Suppressor macrophage treated with lipopolysaccharide for 4 hours (primary cell): Measurements from ENCODE around the gene USP21.

Experiments
- DNase-seq: peaks from one replicate; pipeline ENCODE4 v3.0.0-alpha.2; 2020

The USP21 gene

DNA sequence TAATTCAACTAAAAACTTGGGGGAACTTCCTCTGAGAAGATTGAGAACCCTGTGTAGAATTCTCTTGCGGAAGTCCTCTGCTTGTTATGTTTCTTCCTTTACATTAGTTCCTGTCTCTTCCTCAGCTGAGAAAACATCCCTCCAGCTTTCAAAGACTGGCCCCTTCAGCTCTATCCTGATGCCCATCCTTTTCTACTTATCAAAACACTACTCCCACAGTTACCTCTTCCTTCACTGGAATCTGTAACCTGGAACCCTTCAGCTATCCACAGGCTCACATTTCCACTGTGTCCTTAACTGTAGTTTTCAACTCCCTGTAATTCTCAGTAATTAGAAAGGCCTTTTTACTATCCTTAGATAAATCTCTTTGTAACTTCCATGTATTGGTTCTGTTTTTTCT, 20.9 kb upstream of the USP21 start:
- no peak for DNase-seq

DNA sequence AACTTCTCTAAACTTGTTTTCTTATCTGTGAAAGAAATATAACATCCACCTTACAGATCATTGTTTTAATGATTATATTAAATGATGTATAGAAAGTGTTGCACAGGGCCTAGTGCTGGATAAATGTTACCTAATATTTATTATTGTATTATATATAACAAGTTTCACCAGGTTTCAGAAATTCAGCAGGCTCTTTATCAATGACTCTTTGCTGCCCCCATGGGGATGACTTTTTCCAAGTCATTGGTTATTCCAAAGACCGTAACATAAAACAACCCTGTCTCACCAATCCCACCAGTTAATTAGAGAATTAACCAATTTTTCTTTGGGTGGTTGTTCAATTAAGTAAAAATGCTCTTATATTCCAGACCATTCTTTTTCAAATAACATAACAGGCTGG, 19.5 kb upstream of the USP21 start:
- DNase-seq: peak; percentile 72

DNA sequence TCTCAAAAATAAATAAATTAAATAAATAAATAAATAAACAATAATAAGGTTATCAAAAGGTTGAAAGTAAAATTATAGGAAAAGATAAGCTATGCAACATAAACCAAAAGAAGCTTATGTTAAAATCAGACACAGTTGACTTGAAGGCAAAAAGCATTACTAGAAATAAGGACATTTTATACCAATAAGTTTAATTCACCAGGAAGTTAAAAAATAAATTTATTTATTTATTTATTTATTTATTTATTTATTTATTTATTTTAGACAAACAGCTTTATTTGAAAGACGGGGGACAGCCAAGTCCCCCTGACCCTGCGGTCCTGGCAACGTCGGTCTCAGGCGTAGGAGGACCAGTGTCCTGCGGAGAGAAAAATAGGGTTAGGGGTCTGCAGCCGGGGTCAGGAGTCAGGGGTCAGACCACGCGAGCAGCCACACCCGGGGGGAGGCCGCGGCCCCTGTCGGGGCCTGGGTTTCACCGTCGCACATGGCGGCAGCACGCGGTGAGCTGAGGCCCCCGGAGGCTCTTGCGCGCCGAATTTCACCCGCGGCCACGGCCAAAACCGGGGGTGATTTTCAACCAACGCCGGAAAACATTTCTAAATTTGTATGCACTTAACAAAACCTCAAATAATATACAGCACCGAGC, 18.4 kb upstream of the USP21 start:
- DNase-seq: no peak

DNA sequence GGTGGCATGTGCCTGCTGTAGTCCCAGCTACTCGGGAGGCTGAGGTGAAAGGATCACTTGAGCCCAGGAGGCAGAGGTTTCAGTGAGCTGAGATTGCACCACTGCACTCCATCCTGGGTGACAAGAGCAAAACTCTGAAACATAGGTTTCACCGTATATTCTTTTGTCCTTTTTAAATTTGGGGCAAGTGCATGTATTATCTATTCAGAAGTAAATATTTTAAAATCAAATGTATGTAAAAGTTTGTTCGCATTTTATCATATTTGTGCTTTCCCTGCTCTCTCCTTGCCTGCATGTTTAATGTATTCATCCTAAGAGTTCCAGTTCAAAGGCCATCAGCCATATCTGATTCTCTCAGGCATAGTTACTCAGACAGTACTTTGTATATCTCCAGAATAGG, 13.5 kb upstream of the USP21 start:
- no peak for DNase-seq

DNA sequence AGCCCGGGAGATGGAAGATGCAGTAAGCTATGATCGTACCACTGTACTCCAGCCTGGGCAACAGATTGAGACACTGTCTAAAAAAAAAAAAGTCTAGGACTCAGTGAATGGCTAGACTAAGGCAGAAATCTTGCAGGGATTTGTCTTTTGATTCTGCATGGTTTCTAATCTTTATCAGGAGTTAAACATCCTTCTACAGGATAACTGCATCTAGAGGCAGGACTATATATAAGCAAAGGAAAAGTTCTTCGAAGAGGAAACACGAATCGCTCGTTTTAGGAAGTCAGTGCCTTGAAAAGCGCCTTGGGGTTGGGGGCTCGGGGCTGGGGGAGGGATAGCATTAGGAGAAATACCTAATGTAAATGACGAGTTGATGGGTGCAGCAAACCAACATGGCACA, 6.1 kb upstream of the USP21 start:
- DNase-seq: no peak

DNA sequence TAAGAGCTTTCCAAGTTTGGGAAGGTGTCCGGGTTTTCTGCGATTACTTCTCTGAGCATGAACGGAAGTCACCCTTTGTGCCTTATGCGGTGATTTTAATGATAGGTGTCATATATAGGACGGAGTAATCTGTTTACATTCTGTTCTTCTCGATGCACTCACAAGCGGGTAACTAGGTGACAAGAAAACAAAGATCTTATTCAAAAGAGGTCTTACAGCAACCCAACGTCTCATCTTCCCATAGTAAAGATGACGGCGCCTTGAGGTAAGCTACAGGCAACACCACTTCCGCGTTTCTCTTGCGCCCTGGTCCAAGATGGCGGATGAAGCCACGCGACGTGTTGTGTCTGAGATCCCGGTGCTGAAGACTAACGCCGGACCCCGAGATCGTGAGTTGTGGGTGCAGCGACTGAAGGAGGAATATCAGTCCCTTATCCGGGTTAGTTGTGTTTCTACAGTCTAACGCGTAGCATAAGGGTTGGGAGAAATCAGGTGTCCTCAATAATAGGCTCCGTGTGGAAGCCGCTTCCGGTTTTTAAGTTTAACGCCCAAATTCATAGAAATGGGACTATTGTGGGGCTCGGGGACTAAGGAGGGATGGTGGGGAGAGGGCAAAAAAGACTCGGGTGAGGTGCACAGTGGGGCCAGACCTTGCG, 5.5 kb upstream of the USP21 start, which contains the start of gene UFC1:
TSS of gene UFC1 (plus strand) at position 297 of the 656 bp plus-strand sequence. CDS start at position 317, 20 bp downstream.
- DNase-seq: peak; percentile 90

DNA sequence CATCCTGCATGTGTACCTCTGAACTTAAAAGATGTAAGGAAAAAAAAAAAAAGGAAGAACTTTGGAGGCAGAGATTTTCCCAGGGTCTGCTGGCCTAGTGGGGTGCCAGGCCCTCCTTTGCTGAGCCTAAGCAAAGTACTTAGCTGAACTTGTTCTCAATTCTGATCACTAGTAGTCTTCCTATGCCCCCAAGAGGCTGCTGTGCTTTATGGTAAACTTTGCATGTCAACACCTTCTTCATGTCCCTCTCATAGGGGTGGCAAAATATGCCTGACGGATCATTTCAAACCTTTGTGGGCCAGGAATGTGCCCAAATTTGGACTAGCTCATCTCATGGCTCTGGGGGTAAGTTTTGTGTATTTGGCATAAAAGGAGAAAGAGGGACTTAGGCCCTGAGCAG, 1.4 kb upstream of the USP21 start:
- DNase-seq: no peak

DNA sequence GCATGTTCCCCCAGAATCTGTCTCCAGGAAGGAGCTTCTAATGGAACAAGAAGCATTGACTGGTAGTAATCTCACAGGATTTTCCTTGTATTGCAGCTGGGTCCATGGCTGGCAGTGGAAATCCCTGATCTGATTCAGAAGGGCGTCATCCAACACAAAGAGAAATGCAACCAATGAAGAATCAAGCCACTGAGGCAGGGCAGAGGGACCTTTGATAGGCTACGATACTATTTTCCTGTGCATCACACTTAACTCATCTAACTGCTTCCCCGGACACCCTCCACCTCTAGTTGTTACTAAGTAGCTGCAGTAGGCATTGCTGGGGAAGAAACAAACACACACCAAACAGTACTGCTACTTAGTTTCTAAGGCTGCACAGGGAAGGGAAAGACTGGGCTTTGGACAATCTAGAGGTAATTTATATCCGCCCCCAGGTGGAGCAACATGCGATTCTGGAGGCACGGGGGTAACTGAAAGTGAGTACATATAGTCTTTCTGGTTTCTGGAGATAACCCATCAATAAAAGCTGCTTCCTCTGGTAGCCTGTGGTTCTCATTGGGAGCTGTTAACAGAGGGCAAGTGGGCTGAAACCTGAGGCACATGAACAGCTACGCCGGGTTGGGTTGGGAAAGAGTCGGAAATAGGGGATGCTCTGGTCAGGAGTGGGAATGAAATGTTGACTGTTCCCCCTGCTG, 837 bp upstream of the USP21 start:
- no peak for DNase-seq

DNA sequence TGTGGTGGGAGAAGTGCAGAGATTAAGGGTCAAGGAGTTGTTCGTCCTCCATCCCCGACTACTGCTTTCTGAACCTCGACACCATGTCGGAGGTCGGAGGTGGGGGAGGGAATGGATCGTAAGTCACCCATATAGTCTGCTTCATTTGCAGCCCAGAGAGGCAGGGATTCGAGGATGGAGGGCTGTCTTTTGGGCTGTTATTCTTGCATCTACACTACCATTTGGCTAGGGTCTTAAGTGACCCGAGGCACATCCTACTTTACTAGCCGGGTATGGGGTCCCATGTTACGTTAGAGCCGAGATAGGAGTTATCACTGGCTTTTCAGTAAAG, 578 bp downstream of the USP21 start:
- no peak for DNase-seq

DNA sequence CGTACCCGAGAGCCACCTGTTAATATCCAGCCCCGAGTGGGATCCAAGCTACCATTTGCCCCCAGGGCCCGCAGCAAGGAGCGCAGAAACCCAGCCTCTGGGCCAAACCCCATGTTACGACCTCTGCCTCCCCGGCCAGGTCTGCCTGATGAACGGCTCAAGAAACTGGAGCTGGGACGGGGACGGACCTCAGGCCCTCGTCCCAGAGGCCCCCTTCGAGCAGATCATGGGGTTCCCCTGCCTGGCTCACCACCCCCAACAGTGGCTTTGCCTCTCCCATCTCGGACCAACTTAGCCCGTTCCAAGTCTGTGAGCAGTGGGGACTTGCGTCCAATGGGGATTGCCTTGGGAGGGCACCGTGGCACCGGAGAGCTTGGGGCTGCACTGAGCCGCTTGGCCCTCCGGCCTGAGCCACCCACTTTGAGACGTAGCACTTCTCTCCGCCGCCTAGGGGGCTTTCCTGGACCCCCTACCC, 1.4 kb downstream of the USP21 start:
- no peak for DNase-seq

DNA sequence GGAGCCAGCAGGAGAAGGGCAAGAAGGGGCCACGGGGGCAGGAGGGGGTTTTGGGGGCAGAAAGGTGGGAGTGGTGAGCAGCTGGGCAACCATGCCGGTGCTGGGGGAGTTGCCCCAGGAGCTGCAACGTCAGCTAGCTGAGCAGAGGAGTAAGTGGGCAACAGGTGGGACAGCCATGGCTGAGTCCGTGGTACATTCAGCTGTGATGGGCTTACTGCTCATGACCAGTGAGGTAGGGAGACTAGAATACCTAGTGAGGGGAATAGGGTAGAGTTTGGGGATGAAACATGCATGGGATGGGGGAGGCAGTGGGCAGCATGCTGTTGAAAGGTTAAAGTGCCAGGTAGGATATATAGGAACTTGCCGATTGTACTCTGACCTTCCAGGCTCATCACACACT, 2.4 kb downstream of the USP21 start:
- no peak for DNase-seq

DNA sequence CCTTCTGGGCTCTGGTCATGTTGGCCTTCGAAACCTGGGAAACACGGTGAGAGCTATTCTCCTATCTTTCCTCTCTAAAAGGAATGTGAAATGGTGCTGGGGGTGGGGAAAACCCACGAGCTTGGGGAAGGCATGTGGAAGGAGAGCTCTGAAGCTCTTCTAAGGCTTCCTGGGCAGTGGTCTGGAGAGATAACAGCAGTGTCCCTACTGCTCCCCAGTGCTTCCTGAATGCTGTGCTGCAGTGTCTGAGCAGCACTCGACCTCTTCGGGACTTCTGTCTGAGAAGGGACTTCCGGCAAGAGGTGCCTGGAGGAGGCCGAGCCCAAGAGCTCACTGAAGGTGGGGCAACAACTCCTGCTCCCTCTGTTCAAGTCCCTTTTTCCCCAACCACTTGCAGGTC, 2.8 kb downstream of the USP21 start:
- no peak for DNase-seq

DNA sequence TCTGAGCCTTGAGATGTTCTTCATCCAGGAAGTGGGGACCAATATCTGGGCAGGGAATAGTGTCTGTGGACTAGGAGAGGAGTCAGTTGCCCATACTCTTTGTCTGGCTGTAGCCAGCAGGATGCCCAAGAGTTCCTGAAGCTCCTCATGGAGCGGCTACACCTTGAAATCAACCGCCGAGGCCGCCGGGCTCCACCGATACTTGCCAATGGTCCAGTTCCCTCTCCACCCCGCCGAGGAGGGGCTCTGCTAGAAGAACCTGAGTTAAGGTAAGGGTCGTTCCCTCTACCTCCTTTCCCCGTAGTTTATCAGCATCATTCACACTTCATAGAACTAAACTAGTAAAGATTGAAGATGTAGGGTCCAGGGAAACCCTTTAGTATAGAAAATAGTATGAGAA, 3.5 kb downstream of the USP21 start:
- DNase-seq: no peak

DNA sequence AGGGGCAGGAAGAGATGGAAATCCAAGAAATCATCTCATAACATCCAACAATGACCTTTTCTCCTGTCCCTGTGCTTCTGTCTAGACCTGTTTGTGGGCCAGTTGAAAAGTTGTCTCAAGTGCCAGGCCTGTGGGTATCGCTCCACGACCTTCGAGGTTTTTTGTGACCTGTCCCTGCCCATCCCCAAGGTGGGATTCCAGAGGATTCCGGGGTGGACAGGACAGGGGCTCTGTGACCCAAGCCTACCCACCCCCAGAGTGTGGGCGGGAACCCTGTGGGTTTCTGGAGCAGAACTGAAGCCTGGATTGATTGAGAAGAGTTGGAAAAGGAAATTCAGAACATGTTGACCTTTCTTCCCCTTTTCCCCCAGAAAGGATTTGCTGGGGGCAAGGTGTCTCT, 4.5 kb downstream of the USP21 start:
- DNase-seq: no peak

DNA sequence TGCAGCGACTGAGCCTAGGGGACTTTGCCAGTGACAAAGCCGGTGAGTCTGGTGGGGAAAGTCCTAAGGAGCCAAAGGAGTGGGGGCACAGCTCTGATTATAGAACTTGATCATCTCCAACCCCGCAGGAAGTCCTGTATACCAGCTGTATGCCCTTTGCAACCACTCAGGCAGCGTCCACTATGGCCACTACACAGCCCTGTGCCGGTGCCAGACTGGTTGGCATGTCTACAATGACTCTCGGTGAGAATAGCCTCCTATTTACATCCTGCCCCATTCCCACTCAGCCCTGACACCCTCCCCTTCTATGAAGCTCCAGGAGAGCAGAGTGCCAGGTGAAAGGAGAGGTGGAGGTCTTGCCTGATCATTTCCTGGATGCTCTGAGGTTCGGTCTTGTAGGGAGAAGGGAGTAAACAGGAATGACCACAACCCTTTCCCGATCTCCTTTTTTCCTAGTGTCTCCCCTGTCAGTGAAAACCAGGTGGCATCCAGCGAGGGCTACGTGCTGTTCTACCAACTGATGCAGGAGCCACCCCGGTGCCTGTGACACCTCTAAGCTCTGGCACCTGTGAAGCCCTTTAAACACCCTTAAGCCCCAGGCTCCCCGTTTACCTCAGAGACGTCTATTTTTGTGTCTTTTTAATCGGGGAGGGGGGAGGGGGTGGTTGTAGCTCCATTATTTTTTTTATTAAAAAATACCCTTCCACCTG, 5.8 kb downstream of the USP21 start:
- no peak for DNase-seq

DNA sequence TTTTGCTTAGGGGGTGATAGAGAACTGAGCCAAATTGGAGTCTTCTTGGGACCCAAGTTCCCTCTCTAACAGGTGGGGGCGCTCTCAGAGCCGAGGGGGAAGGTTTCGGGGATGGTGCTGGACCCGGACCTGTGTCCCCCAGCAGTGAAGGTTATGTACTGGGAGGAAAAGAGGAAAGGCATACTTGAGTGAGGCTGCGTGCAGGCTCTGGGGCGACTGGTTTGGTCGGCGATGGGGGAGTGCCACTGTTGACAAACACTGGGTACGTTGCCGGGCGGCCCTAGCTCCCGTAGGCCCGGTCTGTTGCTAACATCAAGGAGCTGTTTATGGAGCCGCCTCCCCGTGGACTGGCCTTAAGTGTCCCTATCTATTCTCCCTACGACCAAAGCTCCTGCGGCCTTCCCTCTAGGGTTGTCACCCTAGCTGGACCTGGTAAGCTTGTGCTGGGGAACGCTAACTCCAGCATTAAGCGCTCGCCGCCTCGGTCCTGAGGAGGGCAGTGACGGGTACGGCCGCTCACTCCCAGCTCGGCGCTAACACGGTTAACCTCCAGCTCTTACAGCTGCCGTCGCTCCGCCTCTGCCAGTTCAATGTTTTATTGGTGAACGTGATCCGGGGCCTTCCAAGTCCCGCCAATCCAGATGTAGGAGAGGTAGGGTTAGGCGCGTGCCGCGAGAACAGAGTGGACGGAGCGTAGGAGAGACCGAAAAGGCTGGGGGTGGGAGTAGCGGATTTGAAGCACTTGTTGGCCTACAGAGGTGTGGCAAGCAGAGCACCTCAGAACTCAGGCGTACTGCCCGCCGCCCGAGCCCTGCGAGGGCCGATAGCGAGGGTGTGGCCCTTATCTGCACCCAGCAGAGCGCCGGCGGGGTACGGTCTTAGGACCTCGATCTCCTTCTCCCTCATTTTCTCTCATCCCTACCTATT, 6.7 kb downstream of the USP21 start, which contains the start of gene PPOX:
TSS of gene PPOX (plus strand) at position 685 of the 927 bp plus-strand sequence. CDS start 422 bp downstream, outside the sequence.
- peak; percentile 97 for DNase-seq

DNA sequence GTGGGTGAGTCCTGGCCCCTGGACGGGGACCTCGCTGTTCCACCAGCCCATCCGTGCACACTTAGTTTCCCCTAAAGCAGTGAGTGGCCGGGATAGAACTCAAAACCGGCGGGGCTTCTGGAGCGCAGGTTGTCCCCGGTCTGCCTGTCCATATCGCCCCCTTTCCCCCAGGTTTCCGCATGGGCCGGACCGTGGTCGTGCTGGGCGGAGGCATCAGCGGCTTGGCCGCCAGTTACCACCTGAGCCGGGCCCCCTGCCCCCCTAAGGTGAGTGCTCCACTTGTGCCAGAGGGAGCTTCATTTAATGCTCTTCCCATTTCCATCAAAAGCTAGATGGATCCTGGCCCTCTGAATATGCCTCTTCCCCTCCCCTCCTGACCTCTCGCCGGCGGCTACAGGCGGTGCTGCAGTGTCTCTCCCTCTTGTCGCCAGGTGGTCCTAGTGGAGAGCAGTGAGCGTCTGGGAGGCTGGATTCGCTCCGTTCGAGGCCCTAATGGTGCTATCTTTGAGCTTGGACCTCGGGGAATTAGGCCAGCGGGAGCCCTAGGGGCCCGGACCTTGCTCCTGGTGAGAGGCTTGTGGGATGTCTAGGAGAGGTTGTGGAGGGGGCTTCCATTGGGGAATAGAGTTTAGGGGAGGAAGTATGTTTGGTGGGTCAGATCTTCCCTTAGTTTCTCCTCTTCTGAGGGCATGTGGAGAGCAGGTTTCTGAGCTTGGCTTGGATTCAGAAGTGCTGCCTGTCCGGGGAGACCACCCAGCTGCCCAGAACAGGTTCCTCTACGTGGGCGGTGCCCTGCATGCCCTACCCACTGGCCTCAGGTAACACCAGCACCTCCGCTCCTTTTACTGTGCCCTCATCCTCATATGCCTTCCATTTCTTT, 7.6 kb downstream of the USP21 start:
- no peak for DNase-seq

DNA sequence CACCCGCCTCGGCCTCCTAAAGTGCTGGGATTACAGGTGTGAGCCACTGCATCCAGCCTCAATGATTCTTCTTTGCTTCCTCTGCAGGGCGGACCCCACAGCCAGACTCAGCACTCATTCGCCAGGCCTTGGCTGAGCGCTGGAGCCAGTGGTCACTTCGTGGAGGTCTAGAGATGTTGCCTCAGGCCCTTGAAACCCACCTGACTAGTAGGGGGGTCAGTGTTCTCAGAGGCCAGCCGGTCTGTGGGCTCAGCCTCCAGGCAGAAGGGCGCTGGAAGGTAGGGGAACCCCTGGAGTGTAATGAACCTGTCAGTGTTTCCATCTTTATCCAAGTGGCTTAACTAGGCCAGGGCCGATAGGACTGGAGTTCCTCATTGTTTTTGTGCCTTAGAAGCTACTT, 9.6 kb downstream of the USP21 start:
- no peak for DNase-seq

DNA sequence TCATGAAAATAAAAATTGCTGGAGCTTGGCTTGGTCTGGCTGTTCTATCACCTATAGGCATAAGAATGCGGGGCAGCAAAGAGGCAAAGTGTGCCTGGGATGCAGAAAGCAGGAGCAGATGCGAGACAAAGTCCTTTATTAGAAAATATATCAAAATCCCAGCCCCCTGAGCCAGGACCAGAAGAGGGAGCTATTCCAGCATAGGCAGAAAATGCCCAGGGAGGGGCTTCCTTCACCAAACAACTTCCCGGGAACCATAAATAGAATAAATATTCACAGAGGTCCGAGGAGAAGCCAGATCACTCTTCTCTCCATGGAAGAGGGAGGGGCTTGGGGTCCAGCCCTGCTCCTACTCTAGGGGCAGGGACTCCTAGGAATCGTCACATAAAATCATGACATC, 11.9 kb downstream of the USP21 start:
- no peak for DNase-seq

DNA sequence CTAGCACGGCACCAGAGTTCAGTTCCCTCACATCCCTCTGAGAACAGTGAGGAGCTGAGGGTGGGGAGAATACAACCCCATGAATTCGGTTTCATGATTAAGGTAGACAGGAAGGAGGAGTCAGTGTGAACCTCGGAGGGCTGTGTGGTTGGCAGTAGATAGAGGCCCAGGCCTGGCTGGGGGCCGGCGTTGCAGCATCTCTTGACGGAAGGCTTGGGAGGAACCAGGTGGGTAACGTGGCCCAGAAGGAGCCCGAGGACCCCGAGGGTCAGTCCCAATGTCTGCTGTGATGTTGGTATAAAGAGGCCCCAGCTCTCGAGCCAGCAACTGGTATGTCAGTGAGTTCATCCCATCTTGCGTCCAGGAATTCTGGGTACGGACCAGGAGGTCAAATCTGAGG, 12.4 kb downstream of the USP21 start:
- no peak for DNase-seq

DNA sequence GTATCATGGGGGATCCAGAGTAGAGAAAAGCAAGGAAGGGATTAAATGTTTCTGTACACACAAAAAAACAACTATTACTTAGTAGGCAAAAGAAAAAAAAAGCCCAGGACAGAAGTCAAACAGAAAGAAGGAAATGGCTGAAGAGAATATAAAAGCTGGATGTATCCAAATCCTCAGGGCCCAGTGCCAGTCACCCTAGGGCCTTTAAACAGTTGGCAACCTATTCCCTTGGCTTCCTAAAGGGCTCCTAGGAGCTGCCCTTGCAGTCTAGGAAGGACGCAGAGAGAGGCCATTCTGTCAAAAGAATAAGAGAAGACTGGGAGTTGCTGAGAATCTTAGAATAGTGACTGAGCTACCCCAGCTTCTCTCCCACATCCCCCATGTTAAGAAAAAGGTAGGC, 13.0 kb downstream of the USP21 start:
- DNase-seq: no peak
